SW 1271 (cell line): ENCODE measurements around the gene ZNF672.
"Not testable (repeated sequence)": the region's sequence is repeated elsewhere in the genome, so short reads cannot be mapped to it uniquely, and the experiment has no call there.

Source experiments
- DNase-seq, 2 experiments: peaks; one replicate each; lab custom pipeline; 2025; lab: John Stamatoyannopoulos, UW

ZNF672 gene

GRCh38 chr1:248853663-248854375, 15.8 kb downstream of the ZNF672 start:
- DNase-seq: no peak

GRCh38 chr1:248855580-248855979, 17.6 kb downstream of the ZNF672 start:
- DNase-seq: no peak

GRCh38 chr1:248856176-248856575, 18.2 kb downstream of the ZNF672 start:
- DNase-seq: no peak

GRCh38 chr1:248857201-248857600, 19.2 kb downstream of the ZNF672 start:
- DNase-seq: no peak

- DNase-seq: no peak
Observed at GRCh38 chr1:248857749-248858095, 19.7 kb downstream of the ZNF672 start.

GRCh38 chr1:248858096-248858890, 20.3 kb downstream of the ZNF672 start:
- peak; percentile 92 to 93 for DNase-seq

- DNase-seq: peak; percentile 99
Observed at GRCh38 chr1:248858891-248859889, 21.2 kb downstream of the ZNF672 start, which contains the start of gene ZNF692. ZNF692 (minus strand) TSS chr1:248859085; CDS start chr1:248858309, 776 bp downstream.

GRCh38 chr1:248860007-248860406, 22.0 kb downstream of the ZNF672 start:
- DNase-seq: no peak

- DNase-seq: no peak
Observed at GRCh38 chr1:248861616-248862015, 23.6 kb downstream of the ZNF672 start.

- DNase-seq: no peak
Observed at GRCh38 chr1:248862695-248862997, 24.6 kb downstream of the ZNF672 start.

GRCh38 chr1:248862998-248863881, 25.2 kb downstream of the ZNF672 start:
- DNase-seq: peak; percentile 55 to 76

- DNase-seq: no peak
Observed at GRCh38 chr1:248871837-248872401, 33.9 kb downstream of the ZNF672 start.

- DNase-seq: peak; percentile 68 to 90
Observed at GRCh38 chr1:248872752-248873408, 34.9 kb downstream of the ZNF672 start.

- peak; percentile 99 to 100 for DNase-seq
Observed at GRCh38 chr1:248873409-248873992, 35.5 kb downstream of the ZNF672 start.

GRCh38 chr1:248873993-248874533, 36.0 kb downstream of the ZNF672 start:
- DNase-seq: peak; percentile 99 to 100

GRCh38 chr1:248881261-248881660, 43.2 kb downstream of the ZNF672 start:
- no peak for DNase-seq

GRCh38 chr1:248882427-248882826, 44.4 kb downstream of the ZNF672 start:
- not testable (repeated sequence) for DNase-seq

- DNase-seq: no peak
Observed at GRCh38 chr1:248884632-248885295, 46.7 kb downstream of the ZNF672 start.

GRCh38 chr1:248885646-248886045, 47.6 kb downstream of the ZNF672 start:
- no peak for DNase-seq
